HFF-Myc (cell line): ENCODE results near the gene SEC16B.

ENCODE experiments used
- DNase-seq: peaks from one replicate; pipeline ENCODE4 v3.0.0-alpha.2; 2011; ENCODE audit warnings: low read depth; ENCODE audit errors: extremely low read depth
- H3K4me3 ChIP-seq: replicated peaks from 2 replicates; pipeline ENCODE4 v1.5.1; 2011; ENCODE audit warnings: low read depth, mild to moderate bottlenecking, control low read depth, low read length
- TF ChIP-seq, protein P1 (sequence below): IDR thresholded peaks from 2 replicates; pipeline ENCODE4 v1.5.1; 2012; ENCODE audit warnings: mild to moderate bottlenecking, low read depth, low read length, control low read depth; ENCODE audit errors: missing control alignments

Gene SEC16B

GRCh38 chr1:177947623-177948022, 22.2 kb downstream of the SEC16B start:
- TF ChIP-seq, protein P1, sequence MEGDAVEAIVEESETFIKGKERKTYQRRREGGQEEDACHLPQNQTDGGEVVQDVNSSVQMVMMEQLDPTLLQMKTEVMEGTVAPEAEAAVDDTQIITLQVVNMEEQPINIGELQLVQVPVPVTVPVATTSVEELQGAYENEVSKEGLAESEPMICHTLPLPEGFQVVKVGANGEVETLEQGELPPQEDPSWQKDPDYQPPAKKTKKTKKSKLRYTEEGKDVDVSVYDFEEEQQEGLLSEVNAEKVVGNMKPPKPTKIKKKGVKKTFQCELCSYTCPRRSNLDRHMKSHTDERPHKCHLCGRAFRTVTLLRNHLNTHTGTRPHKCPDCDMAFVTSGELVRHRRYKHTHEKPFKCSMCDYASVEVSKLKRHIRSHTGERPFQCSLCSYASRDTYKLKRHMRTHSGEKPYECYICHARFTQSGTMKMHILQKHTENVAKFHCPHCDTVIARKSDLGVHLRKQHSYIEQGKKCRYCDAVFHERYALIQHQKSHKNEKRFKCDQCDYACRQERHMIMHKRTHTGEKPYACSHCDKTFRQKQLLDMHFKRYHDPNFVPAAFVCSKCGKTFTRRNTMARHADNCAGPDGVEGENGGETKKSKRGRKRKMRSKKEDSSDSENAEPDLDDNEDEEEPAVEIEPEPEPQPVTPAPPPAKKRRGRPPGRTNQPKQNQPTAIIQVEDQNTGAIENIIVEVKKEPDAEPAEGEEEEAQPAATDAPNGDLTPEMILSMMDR: no peak
- H3K4me3 ChIP-seq: no peak overlapping the region
- DNase-seq: no peak

DNA sequence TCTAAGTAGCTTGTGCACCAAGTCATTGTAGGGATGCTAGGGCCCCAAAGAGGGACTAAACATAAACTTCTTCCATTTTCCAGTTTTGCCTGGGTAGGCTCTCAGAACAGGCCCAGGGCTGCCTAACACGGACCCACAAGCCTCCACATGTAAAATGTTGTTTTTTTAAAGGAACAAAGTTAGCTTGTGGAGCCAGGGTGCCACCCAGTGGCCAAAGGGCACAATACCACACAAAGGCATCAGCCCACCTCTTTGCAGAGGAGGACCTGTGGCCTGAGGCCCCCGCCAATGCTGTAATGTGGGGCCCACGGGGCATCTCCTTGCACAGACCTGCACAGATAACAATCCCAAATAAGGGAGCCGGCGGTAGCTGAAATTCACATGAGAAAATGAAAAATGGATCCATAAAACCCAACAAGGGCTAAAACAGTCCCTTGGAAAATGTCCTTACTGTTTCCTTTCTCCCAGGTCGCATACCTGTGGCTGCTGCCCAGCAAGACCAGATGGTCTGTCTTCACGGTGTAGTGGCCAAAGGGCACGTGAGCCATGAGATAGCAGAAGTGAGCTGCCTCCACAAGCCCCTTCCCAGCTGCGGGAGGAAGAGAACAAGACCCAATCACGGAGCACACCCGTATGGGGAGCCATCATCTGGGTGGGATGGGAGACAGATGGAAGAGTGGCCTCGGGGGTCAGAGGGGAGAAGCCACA, 23.8 kb downstream of the SEC16B start:
- TF ChIP-seq, protein P1: peak; percentile 92
- no peak for DNase-seq
- no peak overlapping the region for H3K4me3 ChIP-seq

DNA sequence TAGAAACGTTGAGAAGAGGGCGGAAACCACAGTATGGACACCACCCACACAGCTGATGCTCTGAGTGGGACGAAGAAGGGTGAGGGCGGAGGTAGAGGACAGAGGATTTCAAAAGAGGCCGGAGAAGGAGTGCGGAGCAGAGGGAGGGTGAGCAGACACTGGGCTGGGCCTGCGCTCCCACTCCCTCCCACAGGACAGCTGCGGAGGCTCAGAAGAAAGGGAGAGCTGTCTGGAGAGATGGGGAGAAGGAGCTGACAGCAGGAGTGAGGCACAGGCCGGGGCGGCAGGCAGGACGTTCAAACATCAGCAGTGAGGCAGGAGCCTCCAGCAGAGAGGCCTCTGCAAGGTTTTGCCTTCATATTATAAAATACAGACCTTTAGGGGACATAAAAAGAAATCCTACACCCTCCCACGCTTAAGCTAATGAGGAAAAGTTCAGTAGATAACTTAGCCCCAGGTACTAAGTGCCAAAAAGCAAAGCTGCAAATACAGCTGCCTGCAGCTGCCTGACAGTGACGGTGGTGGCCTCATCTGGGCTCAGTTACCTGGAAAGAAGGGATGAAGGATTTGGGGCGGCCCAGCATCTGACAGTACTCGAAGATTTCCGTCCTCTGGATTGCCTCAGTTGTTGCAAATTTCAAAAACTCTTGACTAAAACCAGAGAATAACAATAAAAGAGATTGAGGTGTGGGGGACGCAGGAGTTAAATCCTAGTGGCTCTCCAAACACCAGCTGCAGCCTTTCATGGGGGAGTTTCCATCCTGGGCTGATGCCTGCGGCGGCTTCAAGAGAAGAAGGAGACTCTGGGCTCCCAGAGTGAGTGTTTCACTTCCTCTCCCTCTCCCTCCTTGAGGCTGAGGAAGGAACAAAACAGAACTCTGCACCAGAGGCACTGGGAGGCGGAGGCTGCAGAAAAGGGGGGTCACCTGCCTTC, 25.6 kb downstream of the SEC16B start:
- no peak overlapping the region for H3K4me3 ChIP-seq
- TF ChIP-seq, protein P1: no peak
- no peak for DNase-seq

DNA sequence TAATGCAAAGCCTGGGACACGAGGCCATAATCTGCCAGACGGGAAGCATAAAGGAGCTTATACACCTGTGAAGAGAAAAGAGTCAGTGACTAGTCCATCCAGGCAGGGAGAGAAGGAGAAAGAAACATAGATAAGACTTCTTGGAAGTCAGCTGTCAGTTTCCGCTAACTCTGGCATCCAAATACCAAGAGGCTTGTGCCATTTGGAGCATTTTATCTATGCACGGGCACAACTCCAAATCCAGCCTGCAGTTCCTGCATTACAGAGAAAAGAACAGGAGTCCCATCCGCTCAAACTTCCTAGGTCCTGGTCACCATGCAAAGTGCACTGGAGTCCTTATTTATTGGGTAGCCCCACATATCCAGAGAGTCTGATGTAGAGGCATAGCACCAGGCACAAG, 27.9 kb downstream of the SEC16B start:
- no peak overlapping the region for H3K4me3 ChIP-seq
- TF ChIP-seq, protein P1: no peak
- DNase-seq: no peak

GRCh38 chr1:177940682-177941081, 29.2 kb downstream of the SEC16B start:
- H3K4me3 ChIP-seq: no peak overlapping the region
- TF ChIP-seq, protein P1: no peak
- DNase-seq: no peak

- no peak overlapping the region for H3K4me3 ChIP-seq
- TF ChIP-seq, protein P1: no peak
- DNase-seq: no peak
These were observed 31.9 kb downstream of the SEC16B start for GRCh38 chr1:177937931-177938330.
